Neural crest cell (in vitro differentiated cells): ENCODE results near the gene NEDD4. TPM values are rescaled to one million over a fixed set of nuclear protein-coding genes. Genes with fewer than 3 reads are reported as not detected.
A peak's percentile ranks its signal among the peaks of the same experiment; 100 is the strongest.

Experiments used
- DNase-seq: peaks from one replicate; pipeline ENCODE4 v3.0.0; 2021; ENCODE audit warnings: low read depth, mixed read lengths, low spot score
- H3K27ac Mint-ChIP-seq: one replicate; pipeline ENCODE4 v1.8.0; 2021; ENCODE audit warnings: mild to moderate bottlenecking, mixed read lengths; ENCODE audit not compliant: unreplicated experiment
- H3K27me3 Mint-ChIP-seq: 2 replicates; pipeline ENCODE4 v1.8.0; 2021; ENCODE audit warnings: low read depth, mild to moderate bottlenecking, mixed read lengths
- H3K36me3 Mint-ChIP-seq: 2 replicates; pipeline ENCODE4 v1.8.0; 2021; ENCODE audit warnings: low read depth, mild to moderate bottlenecking, mixed read lengths
- H3K4me1 Mint-ChIP-seq: 2 replicates; pipeline ENCODE4 v1.8.0; 2021; ENCODE audit warnings: mixed read lengths
- H3K4me3 Mint-ChIP-seq: one replicate; pipeline ENCODE4 v1.8.0; 2021; ENCODE audit warnings: mild to moderate bottlenecking, mixed read lengths
- H3K9me3 Mint-ChIP-seq: 2 replicates; pipeline ENCODE4 v1.8.0; 2021; ENCODE audit warnings: mixed read lengths
- CTCF ChIP-seq: fragments of 200-600 bp; sonication (generic); conservative IDR thresholded peaks from 2 replicates; pipeline ENCODE4 v1.5.0; 2021; ENCODE audit warnings: antibody characterized with exemption, mild to moderate bottlenecking
- total RNA-seq: library from RNA; stranded (reverse); gene quantifications from 2 replicates; pipeline ENCODE4 v1.2.1, GENCODE V29; 2021

The NEDD4 gene
- total RNA-seq, 1 donor from 2014 or later = 20.3 TPM

GRCh38 chr15:56001471-56002078 is 8.2 kb upstream of the NEDD4 start:
- H3K9me3 Mint-ChIP-seq = no peaks in the 10 kb centered on the region
- H3K4me3 Mint-ChIP-seq = no peak overlapping the region
- H3K4me1 Mint-ChIP-seq = peaks cover 1% of the 10 kb centered on the region
- no peak for DNase-seq
- H3K36me3 Mint-ChIP-seq = peaks cover 1% of the 10 kb centered on the region
- TF ChIP-seq CTCF = no peak
- peaks cover 9% of the 10 kb centered on the region for H3K27me3 Mint-ChIP-seq
- no peak overlapping the region for H3K27ac Mint-ChIP-seq

- DNase-seq = no peak
- Mint-ChIP-seq H3K36me3 (no peaks in the 10 kb centered on the region), H3K4me1 (no peaks in the 10 kb centered on the region), H3K27ac (no peak overlapping the region), H3K27me3 (no peaks in the 10 kb centered on the region), H3K4me3 (no peak overlapping the region), H3K9me3 (no peaks in the 10 kb centered on the region)
- TF ChIP-seq CTCF = no peak
Measured at GRCh38 chr15:55999658-56000057, 6.2 kb upstream of the NEDD4 start.

DNA sequence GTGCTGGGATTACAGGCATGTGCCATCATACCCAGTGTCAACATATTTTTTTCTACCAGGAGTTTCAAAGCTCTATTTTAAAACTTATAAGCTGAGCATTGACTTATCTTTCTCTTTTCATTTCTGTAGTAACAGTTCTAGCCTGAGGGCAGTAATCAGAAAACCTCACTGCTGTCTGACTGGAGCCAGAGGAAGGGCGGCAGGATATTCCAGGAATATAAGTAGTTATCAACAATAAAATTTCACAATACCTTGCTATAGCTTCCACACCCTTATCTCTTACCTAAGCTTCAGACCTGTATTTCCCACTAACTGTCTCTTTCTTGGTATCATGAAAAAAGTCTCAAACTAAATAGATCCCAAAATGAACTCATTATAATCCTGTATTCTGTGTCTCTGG is 5.1 kb upstream of the NEDD4 start:
- peaks cover 5% of the 10 kb centered on the region for H3K4me1 Mint-ChIP-seq
- H3K9me3 Mint-ChIP-seq = no peaks in the 10 kb centered on the region
- no peak overlapping the region for H3K27ac Mint-ChIP-seq
- H3K4me3 Mint-ChIP-seq = peak overlapping the region; percentile 38
- no peak for TF ChIP-seq CTCF
- no peaks in the 10 kb centered on the region for H3K27me3 Mint-ChIP-seq
- DNase-seq = no peak
- H3K36me3 Mint-ChIP-seq = no peaks in the 10 kb centered on the region

DNA sequence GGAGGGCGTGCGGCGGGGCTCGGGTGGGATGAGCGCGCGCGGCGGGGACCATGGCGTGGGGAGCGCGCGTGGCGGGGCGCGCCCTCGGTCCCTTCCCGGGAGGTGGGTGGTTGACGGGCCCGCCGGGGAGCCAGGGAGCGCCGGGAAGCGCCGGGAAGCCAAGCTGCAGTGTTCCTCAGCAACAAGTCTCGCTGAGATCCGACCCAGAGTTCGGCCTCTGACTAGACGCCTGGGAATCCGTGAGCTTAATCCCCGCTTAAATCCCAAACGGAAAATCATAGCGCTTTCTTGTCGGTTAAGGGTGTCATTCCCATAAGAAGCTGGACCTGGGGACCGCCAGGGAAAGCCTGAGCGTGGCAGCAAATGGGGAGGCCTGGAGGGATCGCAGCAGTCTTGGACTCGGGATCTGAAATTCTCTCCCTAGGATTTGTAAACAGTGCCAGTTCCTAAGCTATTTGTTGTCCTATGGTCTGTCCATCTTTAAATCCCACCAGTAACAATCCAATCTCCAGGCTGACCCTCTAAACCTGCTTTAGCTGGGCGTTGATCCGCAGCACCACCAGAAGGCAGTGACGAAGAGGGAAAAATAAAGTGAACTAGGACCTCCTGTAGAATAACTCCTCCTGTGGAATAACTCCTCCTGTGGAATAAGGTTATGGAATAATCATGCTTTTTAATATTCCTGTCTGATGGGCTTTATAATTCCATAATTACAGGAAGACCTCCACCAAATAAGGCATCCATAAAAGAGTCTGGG is 570 bp upstream of the NEDD4 start:
- Mint-ChIP-seq H3K27ac (peak overlapping the region; percentile 86), H3K4me3 (peak overlapping the region; percentile 94), H3K4me1 (peaks cover 39% of the 10 kb centered on the region), H3K9me3 (no peaks in the 10 kb centered on the region), H3K27me3 (no peaks in the 10 kb centered on the region), H3K36me3 (peaks cover 6% of the 10 kb centered on the region)
- no peak for DNase-seq
- TF ChIP-seq CTCF = peak; percentile 26

GRCh38 chr15:55992769-55993110 is 672 bp downstream of the NEDD4 start:
- no peaks in the 10 kb centered on the region for H3K27me3 Mint-ChIP-seq
- H3K4me1 Mint-ChIP-seq = peaks cover 39% of the 10 kb centered on the region
- no peak for DNase-seq
- peaks cover 6% of the 10 kb centered on the region for H3K36me3 Mint-ChIP-seq
- H3K9me3 Mint-ChIP-seq = no peaks in the 10 kb centered on the region
- TF ChIP-seq CTCF = no peak
- peak overlapping the region; percentile 94 for H3K4me3 Mint-ChIP-seq
- peak overlapping the region; percentile 93 for H3K27ac Mint-ChIP-seq
